Myocyte (in vitro differentiated cells): ENCODE measurements around the gene RFPL4A. TPM values are rescaled to one million over a fixed set of nuclear protein-coding genes. Genes with fewer than 3 reads are reported as not detected.

Source experiments
- DNase-seq: peaks from one replicate; pipeline ENCODE4 v3.0.0-alpha.2; 2012; ENCODE audit warnings: low read depth
- total RNA-seq: library from RNA; depleted of rRNA; stranded (reverse); fragments of >200 nt; gene quantifications from 2 replicates; pipeline ENCODE4 v1.2.3, GENCODE V29; 2014

The RFPL4A gene
- total RNA-seq, 1 donor from 2014 or later = not detected

GRCh38 chr19:55802281-55802680 lies 43.4 kb downstream of the RFPL4A start:
- no peak for DNase-seq

- DNase-seq = peak; percentile 64
Measured at GRCh38 chr19:55809381-55810058, 50.6 kb downstream of the RFPL4A start.

GRCh38 chr19:55811340-55811739 lies 52.4 kb downstream of the RFPL4A start:
- DNase-seq = no peak

GRCh38 chr19:55812449-55812848 lies 53.6 kb downstream of the RFPL4A start:
- DNase-seq = no peak

Other genes starting within 250 kb of the RFPL4A start
- gene SBK2, start 222.0 kb upstream of the RFPL4A start, total RNA-seq = 39.9 and 84.5 TPM in 2 replicates
- 1.4 and 5.1 TPM in 2 replicates for gene SBK3, start 213.6 kb upstream of the RFPL4A start, total RNA-seq
- gene ZNF579, start 178.2 kb upstream of the RFPL4A start, total RNA-seq = 13.1 and 13.3 TPM in 2 replicates
- 5.3 and 9.1 TPM in 2 replicates for gene FIZ1, start 159.6 kb upstream of the RFPL4A start, total RNA-seq
- gene ZNF524, start 158.8 kb upstream of the RFPL4A start, total RNA-seq = 21.9 and 29.8 TPM in 2 replicates
- gene ZNF865, start 153.4 kb upstream of the RFPL4A start, total RNA-seq = 2.9 and 3.5 TPM in 2 replicates
- 8.7 and 9.3 TPM in 2 replicates for gene ZNF784, start 134.5 kb upstream of the RFPL4A start, total RNA-seq
- 10.2 and 14.7 TPM in 2 replicates for gene ZNF580, start 118.1 kb upstream of the RFPL4A start, total RNA-seq
- gene ZNF581, start 115.4 kb upstream of the RFPL4A start, total RNA-seq = 11.4 and 13.2 TPM in 2 replicates
- gene CCDC106, start 110.9 kb upstream of the RFPL4A start, total RNA-seq = 23.5 and 25.5 TPM in 2 replicates
- gene U2AF2, start 104.1 kb upstream of the RFPL4A start, total RNA-seq = 63.8 and 67.0 TPM in 2 replicates
- 73.4 and 93.4 TPM in 2 replicates for gene EPN1, start 83.9 kb upstream of the RFPL4A start, total RNA-seq
- not detected in 2 replicates for gene NLRP9, start 20.7 kb upstream of the RFPL4A start, total RNA-seq
- not detected in 2 replicates for gene RFPL4AL1, start 10.0 kb downstream of the RFPL4A start, total RNA-seq
- gene NLRP11, start 72.9 kb downstream of the RFPL4A start, total RNA-seq = not detected in 2 replicates
- not detected in 2 replicates for gene NLRP4, start 77.4 kb downstream of the RFPL4A start, total RNA-seq
- gene NLRP13, start 173.2 kb downstream of the RFPL4A start, total RNA-seq = not detected in 2 replicates
- not detected in 2 replicates for gene NLRP8, start 188.7 kb downstream of the RFPL4A start, total RNA-seq
- gene NLRP5, start 227.7 kb downstream of the RFPL4A start, total RNA-seq = not detected in 2 replicates